ENCODE results near the gene SKIDA1. TPM values are rescaled to one million over a fixed set of nuclear protein-coding genes. Genes with fewer than 3 reads are reported as not detected.
A peak's percentile ranks its signal among the peaks of the same experiment; 100 is the strongest.
"Not testable (repeated sequence)": the region's sequence is repeated elsewhere in the genome, so short reads cannot be mapped to it uniquely, and the experiment has no call there.

The SKIDA1 gene
- 10 to 100 TPM in 3 of 4 donors, 1 to 10 TPM in 1; 8.8 to 14.2 (median 11.7) TPM for polyA plus RNA-seq (ENCODE audit: insufficient read length in 4 of 4)

DNA sequence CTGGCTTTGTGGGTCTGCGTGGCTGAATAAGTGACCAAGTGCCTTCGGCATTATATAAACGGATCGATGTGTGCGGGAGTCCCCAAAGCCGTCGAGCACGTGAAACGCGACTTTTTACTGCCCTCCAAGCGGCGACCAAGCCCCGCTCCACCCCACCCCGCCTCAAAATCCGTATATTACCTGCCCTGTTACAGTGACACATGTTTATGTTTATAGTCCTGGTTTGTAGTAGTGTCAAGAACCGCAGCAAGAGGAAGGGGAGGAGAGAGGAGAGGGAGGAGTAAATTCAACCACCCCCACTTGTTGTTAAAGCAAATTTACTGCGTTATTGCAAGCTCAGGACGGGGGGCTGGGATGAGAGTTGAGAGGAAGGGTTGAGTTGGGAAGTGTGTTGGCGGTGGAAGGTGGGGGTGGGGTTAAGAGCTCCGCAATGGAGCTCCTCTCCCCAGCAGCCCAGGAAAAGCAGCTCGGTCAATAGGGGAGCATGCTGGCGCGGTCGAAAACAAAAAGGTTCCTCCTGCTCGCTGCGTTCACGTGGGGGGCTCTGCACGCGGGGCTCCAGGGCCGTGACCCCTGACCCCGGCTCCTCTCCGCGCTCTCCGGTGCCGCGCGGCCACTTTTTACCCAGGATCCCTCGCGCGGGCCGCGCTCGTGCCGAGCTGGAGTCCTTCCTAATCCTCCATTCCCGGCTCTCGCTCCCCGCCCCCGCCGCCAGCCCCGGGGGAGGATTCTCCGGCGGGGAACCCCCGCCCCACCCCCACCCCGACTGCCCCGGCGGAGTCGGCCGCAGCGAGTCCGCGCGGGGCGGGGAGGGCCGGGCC, at the start of gene SKIDA1:
Gene SKIDA1, minus strand, starts transcription at position 316 of the 821 bp plus-strand sequence. CDS start 7,860 bp downstream, outside the sequence.
- DNase-seq (ENCODE audit: low read depth in 4 of 4, low spot score in 2 of 4) = peak in 1 of 4 donors; percentile 94

DNA sequence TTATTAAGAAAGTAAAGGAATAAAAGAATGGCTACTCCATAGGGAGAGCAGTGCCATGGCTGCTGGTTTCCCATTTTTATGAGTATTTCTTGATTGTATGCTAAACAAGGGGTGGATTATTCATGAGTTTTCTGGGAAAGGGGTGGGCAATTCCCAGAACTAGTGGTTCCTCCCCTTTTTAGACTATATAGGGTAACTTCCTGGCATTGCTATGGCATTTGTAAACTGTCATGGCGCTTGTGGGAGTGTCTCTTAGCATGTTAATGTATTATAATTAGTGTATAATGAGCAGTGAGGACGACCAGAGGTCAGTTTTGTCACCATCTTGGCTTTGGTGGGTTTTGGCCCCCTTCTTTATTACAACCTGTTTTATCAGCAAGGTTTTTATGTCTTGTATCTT, 49.0 kb upstream of the SKIDA1 start:
- not testable (repeated sequence) for DNase-seq (ENCODE audit: low read depth in 4 of 4, low spot score in 2 of 4)

DNA sequence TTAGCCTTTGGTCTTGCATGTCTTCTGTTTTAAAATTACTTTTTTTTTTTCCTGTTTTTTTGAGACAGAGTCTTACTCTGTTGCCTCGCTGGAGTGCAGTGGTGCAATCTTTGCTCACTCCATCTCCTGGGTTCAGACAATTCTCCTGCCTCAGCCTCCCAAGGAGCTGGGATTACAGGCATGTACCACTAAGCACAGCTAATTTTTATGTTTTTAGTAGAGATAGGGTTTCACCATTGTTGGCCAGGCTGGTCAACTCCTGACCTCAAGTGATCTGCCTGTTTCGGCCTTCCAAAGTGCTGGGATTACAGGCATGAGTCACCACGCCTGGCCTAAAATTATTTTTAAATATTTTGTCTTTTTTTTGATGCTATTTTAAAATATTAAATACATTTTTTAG, 47.1 kb upstream of the SKIDA1 start:
- no peak for DNase-seq (ENCODE audit: low read depth in 4 of 4, low spot score in 2 of 4)

- no peak for DNase-seq (ENCODE audit: low read depth in 4 of 4, low spot score in 2 of 4)
These were observed 45.5 kb upstream of the SKIDA1 start for GRCh38 chr10:21570761-21571521.

DNA sequence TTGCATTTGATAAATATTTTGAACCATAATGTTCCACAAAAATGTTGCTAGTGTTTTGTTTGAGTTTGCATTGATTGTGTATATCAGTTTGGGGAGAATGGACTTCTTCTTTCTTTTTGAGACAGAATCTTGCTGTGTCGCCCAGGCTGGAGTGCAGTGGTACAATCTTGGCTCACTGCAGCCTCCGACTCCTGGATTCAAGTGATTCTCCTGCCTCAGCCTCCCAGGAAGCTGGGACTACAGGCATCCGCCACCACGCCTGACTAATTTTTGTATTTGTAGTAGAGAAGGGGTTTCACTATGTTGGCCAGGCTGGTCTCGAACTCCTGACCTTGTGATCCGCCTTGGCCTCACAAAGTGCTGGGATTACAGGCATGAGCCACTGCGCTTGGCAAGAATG, 33.5 kb upstream of the SKIDA1 start:
- DNase-seq (ENCODE audit: low read depth in 4 of 4, low spot score in 2 of 4) = not testable (repeated sequence)

GRCh38 chr10:21556527-21556926, 31.0 kb upstream of the SKIDA1 start:
- no peak for DNase-seq (ENCODE audit: low read depth in 4 of 4, low spot score in 2 of 4)

GRCh38 chr10:21552638-21553037, 27.2 kb upstream of the SKIDA1 start:
- DNase-seq (ENCODE audit: low read depth in 4 of 4, low spot score in 2 of 4) = no peak

GRCh38 chr10:21547246-21547645, 21.8 kb upstream of the SKIDA1 start:
- no peak for DNase-seq (ENCODE audit: low read depth in 4 of 4, low spot score in 2 of 4)

GRCh38 chr10:21540701-21541100, 15.2 kb upstream of the SKIDA1 start:
- DNase-seq (ENCODE audit: low read depth in 4 of 4, low spot score in 2 of 4) = not testable (repeated sequence)

DNA sequence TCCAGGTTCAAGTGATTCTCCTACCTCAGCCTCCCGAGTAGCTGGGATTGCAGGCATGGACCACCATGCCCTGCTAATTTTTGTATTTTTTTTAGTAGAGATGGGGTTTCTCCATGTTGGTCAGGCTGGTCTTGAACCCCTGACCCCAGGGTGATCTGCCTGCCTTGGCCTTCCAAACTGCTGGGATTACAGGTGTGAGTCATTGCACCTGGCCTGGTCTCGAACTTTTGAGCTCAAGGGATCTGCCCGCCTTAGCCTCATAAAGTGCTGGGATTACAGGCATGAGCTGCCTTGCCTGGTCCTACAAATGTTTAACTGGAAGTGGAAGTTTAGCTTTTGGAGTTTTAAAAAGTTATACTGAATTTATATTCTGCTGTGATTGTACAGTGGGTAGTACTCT, 11.4 kb upstream of the SKIDA1 start:
- no peak for DNase-seq (ENCODE audit: low read depth in 4 of 4, low spot score in 2 of 4)

GRCh38 chr10:21535976-21536375, 10.5 kb upstream of the SKIDA1 start:
- not testable (repeated sequence) for DNase-seq (ENCODE audit: low read depth in 4 of 4, low spot score in 2 of 4)

DNA sequence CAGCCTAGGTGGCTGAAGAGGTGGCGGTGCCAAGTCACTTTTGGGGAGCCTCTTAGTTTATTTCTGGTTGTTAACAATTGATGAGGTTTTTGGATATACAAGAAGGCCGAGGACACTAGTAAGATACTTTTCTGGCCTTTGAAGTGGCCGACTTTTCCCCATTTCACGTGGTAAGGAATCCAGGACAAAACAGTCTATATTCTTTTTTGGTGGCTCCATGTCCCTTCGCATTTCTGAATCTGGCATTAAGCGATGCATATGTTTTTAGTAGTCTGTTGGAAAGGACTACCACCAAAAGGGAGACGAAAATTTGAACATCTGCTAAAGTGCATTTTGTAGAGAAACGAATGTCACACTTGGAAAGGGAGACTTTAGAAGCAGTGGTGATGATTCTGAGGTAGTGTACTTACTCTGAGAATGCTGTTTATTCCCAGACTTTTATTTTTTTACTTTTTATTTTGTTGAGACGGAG, 10.0 kb upstream of the SKIDA1 start:
- DNase-seq (ENCODE audit: low read depth in 4 of 4, low spot score in 2 of 4) = peak in 2 of 4 donors; percentile 8 to 19

DNA sequence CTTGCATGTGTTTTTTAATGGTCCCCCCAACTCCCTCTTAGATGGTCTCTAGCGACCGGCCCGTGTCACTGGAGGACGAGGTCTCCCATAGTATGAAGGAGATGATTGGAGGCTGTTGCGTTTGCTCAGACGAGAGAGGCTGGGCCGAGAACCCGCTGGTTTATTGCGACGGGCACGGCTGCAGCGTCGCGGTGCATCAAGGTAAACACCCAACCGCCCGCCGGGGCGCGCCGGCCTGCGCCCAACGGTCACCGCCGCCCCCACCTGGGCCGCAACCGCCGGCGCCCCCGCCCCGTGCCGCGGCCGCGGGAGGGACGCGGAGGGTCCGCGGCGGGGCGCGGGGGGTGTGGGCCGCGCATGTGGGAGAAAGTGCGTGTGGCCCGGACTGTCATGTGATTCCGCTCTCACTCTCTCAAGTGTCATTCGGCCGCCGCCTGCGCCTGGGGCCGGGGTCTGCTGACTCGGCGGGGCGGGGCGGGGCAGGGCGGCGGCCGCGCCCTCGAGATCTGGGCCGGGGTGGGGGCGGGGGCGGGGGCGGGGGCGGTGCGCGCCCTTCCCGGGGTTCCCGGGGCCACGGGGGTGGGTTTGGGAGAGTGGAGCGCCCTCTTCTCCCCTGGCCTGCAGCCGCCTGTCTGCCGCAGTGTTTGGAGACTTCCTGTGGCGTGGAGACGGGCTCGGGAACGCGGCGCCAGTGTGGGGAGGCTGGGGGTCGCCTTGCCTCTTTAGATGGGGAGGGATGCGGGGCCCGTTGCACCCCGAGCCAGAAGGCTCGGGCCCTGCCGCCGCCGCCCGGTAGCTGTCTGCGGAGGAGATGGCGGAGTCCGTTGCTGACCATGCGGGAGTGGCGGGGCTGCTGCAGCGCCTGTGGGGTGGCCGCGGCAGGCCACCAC, 9.4 kb upstream of the SKIDA1 start:
- peak in 3 of 4 donors; percentile 6 to 43 (median 42) for DNase-seq (ENCODE audit: low read depth in 4 of 4, low spot score in 2 of 4)

DNA sequence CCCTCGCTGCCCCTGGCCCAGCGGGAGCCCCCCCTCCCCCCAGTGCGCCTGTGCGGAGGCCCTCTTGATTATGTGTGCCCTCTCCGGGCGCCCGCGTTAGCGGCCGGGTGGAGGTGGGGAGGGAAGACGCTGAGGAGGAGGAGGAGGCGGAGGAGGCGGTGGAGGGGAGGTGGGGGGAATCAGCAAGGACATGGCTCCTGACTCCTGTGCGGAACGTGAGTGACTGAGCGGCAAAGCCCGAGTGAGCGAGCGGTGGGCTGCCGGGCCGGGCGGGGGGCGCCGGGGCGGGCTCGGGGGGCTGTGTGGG, 8.8 kb upstream of the SKIDA1 start:
- DNase-seq (ENCODE audit: low read depth in 4 of 4, low spot score in 2 of 4) = no peak

- peak; percentile 86 to 93 (median 90) for DNase-seq (ENCODE audit: low read depth in 4 of 4, low spot score in 2 of 4)
These were observed 8.2 kb upstream of the SKIDA1 start, which contains the start of gene MLLT10 for GRCh38 chr10:21533467-21534279. MLLT10 (plus strand) TSS chr10:21534232; CDS start chr10:21534645, 413 bp downstream.

DNA sequence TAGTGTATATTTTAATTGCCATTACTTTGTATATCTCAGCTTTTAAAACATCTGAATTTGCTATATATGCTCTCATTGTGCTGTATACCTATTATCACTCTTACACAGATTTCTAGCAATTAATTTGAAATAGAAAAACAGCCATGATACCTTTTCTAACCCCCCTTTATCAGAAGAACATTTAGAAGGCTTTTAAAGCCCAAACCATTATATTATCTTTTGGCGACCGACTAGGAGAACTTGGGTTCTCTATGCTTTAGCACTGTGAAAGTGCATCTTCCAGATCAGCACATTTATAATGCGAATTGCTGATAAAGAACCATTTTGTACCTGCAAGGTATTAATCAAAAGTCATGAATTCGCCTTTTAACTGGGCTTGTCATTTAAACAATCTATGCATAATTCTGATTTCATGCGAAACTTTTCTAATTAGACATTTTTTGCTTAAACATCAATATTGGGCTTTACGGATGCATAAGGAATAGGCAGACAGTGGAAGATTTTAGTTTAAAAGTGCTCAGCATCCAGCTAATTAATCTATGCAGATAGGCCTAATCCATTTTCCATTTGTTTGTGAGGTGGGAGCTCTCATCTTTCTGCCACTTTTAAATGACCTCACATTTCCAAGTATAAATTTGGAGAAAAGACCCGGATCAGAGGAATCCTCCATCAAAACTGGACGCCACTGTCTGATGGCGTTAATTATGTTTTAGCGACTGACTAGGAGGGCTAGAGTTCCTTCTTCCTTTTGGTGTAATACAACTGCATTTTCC, 7.4 kb upstream of the SKIDA1 start:
- DNase-seq (ENCODE audit: low read depth in 4 of 4, low spot score in 2 of 4) = peak in 2 of 4 donors; percentile 3 to 67

DNA sequence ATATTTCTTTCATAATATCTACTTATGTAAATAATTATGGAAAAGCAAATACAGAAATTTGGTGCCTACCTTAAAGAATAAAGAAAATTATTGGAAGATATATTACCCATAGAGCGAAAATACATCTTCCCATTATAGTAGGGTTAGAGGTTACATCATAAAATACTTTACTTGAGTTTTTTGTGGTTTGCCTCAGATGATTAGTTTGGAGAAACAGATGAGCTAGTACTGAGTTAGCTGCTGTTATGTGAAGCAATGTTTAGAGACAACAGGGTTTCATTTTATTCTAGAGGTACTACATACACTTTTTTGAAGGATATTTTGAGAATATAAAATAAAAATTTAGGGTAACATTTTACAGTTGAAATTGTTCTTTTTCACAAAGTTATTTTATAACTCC, 5.7 kb upstream of the SKIDA1 start:
- DNase-seq (ENCODE audit: low read depth in 4 of 4, low spot score in 2 of 4) = no peak

DNA sequence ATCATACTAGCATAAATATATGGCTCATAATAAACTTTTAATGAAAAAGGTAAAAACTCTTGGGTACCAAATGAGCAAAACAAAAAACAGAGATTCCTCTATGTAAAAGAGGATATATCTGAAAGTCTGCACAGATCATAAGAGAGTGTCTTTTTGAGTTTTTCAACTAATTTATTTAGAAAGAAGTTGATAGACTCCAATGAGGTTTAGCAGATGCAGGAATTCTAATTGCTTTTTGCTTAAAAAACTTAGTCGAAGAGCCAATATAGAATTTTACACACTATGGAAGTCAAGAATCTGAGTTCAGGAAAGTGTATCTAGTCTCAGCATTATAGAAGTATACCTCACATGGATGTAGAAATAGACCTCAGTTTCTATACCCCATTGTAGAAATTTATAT, 5.2 kb upstream of the SKIDA1 start:
- peak in 1 of 4 donors; percentile 25 for DNase-seq (ENCODE audit: low read depth in 4 of 4, low spot score in 2 of 4)

- DNase-seq (ENCODE audit: low read depth in 4 of 4, low spot score in 2 of 4) = peak in 1 of 4 donors; percentile 3
These were observed 4.7 kb upstream of the SKIDA1 start for GRCh38 chr10:21530168-21530567.
